ENCODE data around the gene CHN1.

DNA sequence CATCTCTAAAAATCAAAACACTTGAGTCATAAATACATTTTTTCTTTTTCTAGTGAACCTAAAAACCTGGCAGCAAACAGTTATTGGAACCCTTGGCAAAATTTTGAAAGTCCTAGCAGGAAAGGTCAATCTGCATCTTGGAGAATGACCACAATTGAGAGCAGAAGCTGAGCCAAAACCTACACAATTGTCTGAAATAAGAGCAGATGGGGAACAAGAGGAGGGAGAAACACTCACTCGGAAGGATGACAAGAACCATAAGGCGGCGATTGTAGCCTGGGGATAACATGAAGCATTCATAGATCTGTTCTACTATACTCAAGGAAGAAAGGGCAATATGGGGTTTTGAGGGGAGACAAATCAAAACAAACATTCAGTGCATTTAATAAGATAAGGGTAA is 117.0 kb downstream of the CHN1 start:
- TF ChIP-seq, protein P1, sequence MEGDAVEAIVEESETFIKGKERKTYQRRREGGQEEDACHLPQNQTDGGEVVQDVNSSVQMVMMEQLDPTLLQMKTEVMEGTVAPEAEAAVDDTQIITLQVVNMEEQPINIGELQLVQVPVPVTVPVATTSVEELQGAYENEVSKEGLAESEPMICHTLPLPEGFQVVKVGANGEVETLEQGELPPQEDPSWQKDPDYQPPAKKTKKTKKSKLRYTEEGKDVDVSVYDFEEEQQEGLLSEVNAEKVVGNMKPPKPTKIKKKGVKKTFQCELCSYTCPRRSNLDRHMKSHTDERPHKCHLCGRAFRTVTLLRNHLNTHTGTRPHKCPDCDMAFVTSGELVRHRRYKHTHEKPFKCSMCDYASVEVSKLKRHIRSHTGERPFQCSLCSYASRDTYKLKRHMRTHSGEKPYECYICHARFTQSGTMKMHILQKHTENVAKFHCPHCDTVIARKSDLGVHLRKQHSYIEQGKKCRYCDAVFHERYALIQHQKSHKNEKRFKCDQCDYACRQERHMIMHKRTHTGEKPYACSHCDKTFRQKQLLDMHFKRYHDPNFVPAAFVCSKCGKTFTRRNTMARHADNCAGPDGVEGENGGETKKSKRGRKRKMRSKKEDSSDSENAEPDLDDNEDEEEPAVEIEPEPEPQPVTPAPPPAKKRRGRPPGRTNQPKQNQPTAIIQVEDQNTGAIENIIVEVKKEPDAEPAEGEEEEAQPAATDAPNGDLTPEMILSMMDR (IDR thresholded peaks at IDR 0.05), result no peak
- TF ChIP-seq ZFX (IDR thresholded peaks at IDR 0.05; ENCODE audit: borderline replicate concordance), result no peak

Data from 22Rv1 (cell line).